Testis (tissue), 3 donors: ENCODE data around the gene SERPINB12. TPM values are rescaled to one million over a fixed set of nuclear protein-coding genes. Genes with fewer than 3 reads are reported as not detected.

Experiments
- DNase-seq: peaks from one replicate; pipeline ENCODE4 v3.0.0-alpha.2; 2019
- H3K27ac ChIP-seq, 2 donors: fragments of 200-600 bp; sonication (generic); one replicate each; pipeline ENCODE4 v1.5.1; 2019
- H3K27me3 ChIP-seq: fragments of 200-600 bp; sonication (generic); one replicate; pipeline ENCODE4 v1.5.1; 2019
- H3K36me3 ChIP-seq: fragments of 200-600 bp; sonication (generic); one replicate; pipeline ENCODE4 v1.5.1; 2017; ENCODE audit warnings: low read depth; ENCODE audit errors: missing control alignments
- H3K4me1 ChIP-seq: fragments of 200-600 bp; sonication (generic); one replicate; pipeline ENCODE4 v1.5.1; 2019
- H3K4me3 ChIP-seq, 2 donors: fragments of 200-600 bp; sonication (generic); one replicate each; pipeline ENCODE4 v1.5.1; 2017 to 2019
- H3K9me3 ChIP-seq: fragments of 200-600 bp; sonication (generic); one replicate; pipeline ENCODE4 v1.5.1; 2017
- CTCF ChIP-seq, 3 experiments: fragments of 450-650 bp in 2 of 3; fragments of 200-600 bp in 1 of 3; sonication (generic) in 1 of 3; IDR thresholded peaks; one replicate each; pipeline ENCODE4 v1.5.1; 2016 to 2019; ENCODE audit warnings: antibody characterized with exemption in 3 of 3, mild to moderate bottlenecking in 2 of 3, moderate library complexity in 1 of 3
- POLR2A ChIP-seq: fragments of 450-650 bp; IDR thresholded peaks from one replicate; pipeline ENCODE4 v1.6.1; 2017; ENCODE audit warnings: antibody characterized with exemption, mild to moderate bottlenecking, moderate library complexity
- WGBS, 2 donors: methylation state at CpG; one replicate each; pipeline ENCODE4 v1.1.5; 2018; 5-methylcytosine and 5-hydroxymethylcytosine counted together
- intact Hi-C: fragments of 100-400 bp; cut with DNase I; formaldehyde crosslinking; loops from one replicate; pipeline ENCODE4 v1.15.1; 2023; ENCODE audit warnings: low total_unique reads
- polyA plus RNA-seq: library from polyadenylated mRNA; stranded (reverse); fragments of 350-450 nt; fragmentation: Illumina TruSeq; extraction: RNeasy Lipid Tissue Mini Kit (QIAGEN cat#74804); gene quantifications from one replicate; pipeline ENCODE4 v1.2.3, GENCODE V29; 2014; ENCODE audit warnings: low read depth, low replicate concordance; ENCODE audit not compliant: insufficient read depth
- total RNA-seq, 2 donors: library from RNA; depleted of rRNA; stranded (reverse); fragments of >200 nt; gene quantifications; one replicate each; pipeline ENCODE4 v1.2.3, GENCODE V29; 2016

SERPINB12 gene
- total and polyA plus RNA-seq, 3 donors from 2014 or later = 0.56 to 1.1 (median 0.94) TPM

- DNase-seq = no peak
- H3K9me3 ChIP-seq = no peaks in the 10 kb centered on the region
- H3K4me3 ChIP-seq = no peak overlapping the region
- no peaks in the 10 kb centered on the region for H3K36me3 ChIP-seq
- no peak overlapping the region for H3K27ac ChIP-seq
- TF ChIP-seq CTCF (IDR thresholded peaks at IDR 0.05) (no peak), POLR2A (no peak)
- no peaks in the 10 kb centered on the region for H3K27me3 ChIP-seq
- intact Hi-C loops = loop anchor here (5.0 kb wide), 1 partner anchor 57 kb away; no protein-coding TSS in a partner anchor
- H3K4me1 ChIP-seq = no peaks in the 10 kb centered on the region
- 60 to 63% methylated on average over 2 of the region's 2 CpGs for WGBS, 2 donors
These were observed 37.4 kb downstream of the SERPINB12 start for GRCh38 chr18:63579616-63580015.

GRCh38 chr18:63585988-63586387 is 43.8 kb downstream of the SERPINB12 start:
- no peak for TF ChIP-seq POLR2A
- no peak for TF ChIP-seq CTCF (IDR thresholded peaks at IDR 0.05)
- Histone ChIP-seq H3K9me3 (no peaks in the 10 kb centered on the region), H3K27ac (no peak overlapping the region), H3K4me1 (no peaks in the 10 kb centered on the region), H3K27me3 (no peaks in the 10 kb centered on the region), H3K36me3 (no peaks in the 10 kb centered on the region), H3K4me3 (no peak overlapping the region)
- intact Hi-C loops = no loop called here
- 83 to 91% methylated on average over 4 of the region's 4 CpGs for WGBS, 2 donors
- no peak for DNase-seq

- no peak for DNase-seq
- no peaks in the 10 kb centered on the region for H3K9me3 ChIP-seq
- H3K27me3 ChIP-seq = no peaks in the 10 kb centered on the region
- no peak overlapping the region for H3K27ac ChIP-seq
- intact Hi-C loops = no loop called here
- no peaks in the 10 kb centered on the region for H3K4me1 ChIP-seq
- H3K36me3 ChIP-seq = no peaks in the 10 kb centered on the region
- TF ChIP-seq POLR2A (no peak), CTCF (IDR thresholded peaks at IDR 0.05) (no peak)
- WGBS, 2 donors = 72 to 74% methylated on average over 4 of the region's 4 CpGs
- no peak overlapping the region for H3K4me3 ChIP-seq
These were observed 44.3 kb downstream of the SERPINB12 start for GRCh38 chr18:63586431-63586830.

- intact Hi-C loops = no loop called here
- WGBS, 2 donors = 91 to 92% methylated on average over 4 of the region's 4 CpGs
- no peak for TF ChIP-seq POLR2A
- no peak for TF ChIP-seq CTCF (IDR thresholded peaks at IDR 0.05)
- no peaks in the 10 kb centered on the region for H3K36me3 ChIP-seq
- no peak for DNase-seq
- no peaks in the 10 kb centered on the region for H3K27me3 ChIP-seq
- no peaks in the 10 kb centered on the region for H3K4me1 ChIP-seq
- no peak within 1 kb of the TSS for H3K4me3 ChIP-seq
- no peak within 1 kb of the TSS for H3K27ac ChIP-seq
- no peaks in the 10 kb centered on the region for H3K9me3 ChIP-seq
These were observed 44.8 kb downstream of the SERPINB12 start, which contains the start of gene SERPINB13 for GRCh38 chr18:63586966-63587365. SERPINB13 (plus strand) TSS chr18:63587343; CDS start chr18:63588668, 1,325 bp downstream.

GRCh38 chr18:63588909-63589308 is 46.7 kb downstream of the SERPINB12 start:
- H3K4me1 ChIP-seq = no peaks in the 10 kb centered on the region
- H3K36me3 ChIP-seq = no peaks in the 10 kb centered on the region
- DNase-seq = no peak
- intact Hi-C loops = no loop called here
- no peak for TF ChIP-seq CTCF (IDR thresholded peaks at IDR 0.05)
- TF ChIP-seq POLR2A = no peak
- H3K9me3 ChIP-seq = no peaks in the 10 kb centered on the region
- H3K27me3 ChIP-seq = no peaks in the 10 kb centered on the region
- H3K4me3 ChIP-seq = no peak overlapping the region
- 81 to 88% methylated on average over 5 of the region's 5 CpGs for whole genome bisulfite sequencing, 2 donors
- H3K27ac ChIP-seq = no peak overlapping the region
